ENCODE data around the gene KCNQ2. TPM values are rescaled to one million over a fixed set of nuclear protein-coding genes. Genes with fewer than 3 reads are reported as not detected.

Gene KCNQ2
- total and polyA plus RNA-seq, 10 of the 15 experiments (the other 5 are each of a cell fraction or from before 2014, with no cell fraction given): 0.06 to 0.49 (median 0.26) TPM; not detected in 7

DNA sequence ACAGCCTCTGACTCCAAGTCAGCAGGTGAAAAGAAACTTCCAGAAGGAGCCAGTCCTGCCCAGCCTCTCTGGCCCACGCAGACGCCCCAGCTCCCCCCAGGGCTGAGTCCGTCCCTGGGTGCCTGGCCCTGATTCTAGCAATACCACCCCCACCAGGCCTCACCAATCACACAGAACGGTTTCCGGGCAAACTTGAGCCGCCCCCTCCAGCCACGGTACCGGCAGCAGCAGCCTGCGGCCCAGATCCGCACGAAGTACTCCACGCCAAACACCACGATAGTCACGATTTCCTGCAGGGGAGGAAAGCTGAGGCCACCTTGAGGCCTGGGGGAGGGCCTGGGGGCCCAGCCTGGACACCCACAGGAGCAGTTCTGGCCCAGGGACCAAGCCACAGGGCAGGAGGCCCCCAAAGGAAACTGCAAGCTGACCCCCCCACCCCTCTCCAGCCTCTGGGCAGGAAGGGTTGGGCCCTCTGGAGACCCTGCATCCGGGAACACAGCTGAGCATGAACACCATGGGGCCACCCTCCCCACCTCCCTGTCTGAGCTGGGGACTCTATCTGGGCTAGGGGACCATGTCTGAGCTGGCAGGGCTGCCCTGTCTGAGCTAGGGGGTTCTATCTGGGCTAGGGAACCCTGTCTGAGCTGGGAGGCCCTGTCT, 27.2 kb downstream of the KCNQ2 start:
- H2AFZ ChIP-seq (ENCODE audit: control insufficient read depth, low read depth, low read length): no peak overlapping the region
- 31% methylated on average over 15 of the region's 15 CpGs for WGBS (ENCODE audit: insufficient coverage, insufficient replicate concordance, low lambda C conversion rate, missing lambda C conversion rate)
- ChIA-PET CTCF (no interaction called here), POLR2A (no interaction called here), RAD21 (ENCODE audit: unreplicated experiment) (no interaction called here), SMC1A (ENCODE audit: uncharacterized antibody, unreplicated experiment) (interaction anchor here (0.6 kb wide), 1 partner anchor 61 kb away, joined by 3 read pairs; no protein-coding TSS in a partner anchor)
- in situ Hi-C loops (cut with MboI): no loop called here
- H4K20me1 ChIP-seq (ENCODE audit: control insufficient read depth, insufficient read depth): no peaks in the 10 kb centered on the region
- no peak for DNase-seq (ENCODE audit: low read depth, low spot score)
- H3K9me3 ChIP-seq (replicated peaks; ENCODE audit: control insufficient read depth, insufficient read depth, low read length): no peaks in the 10 kb centered on the region; the same call in 2 of the 3 replicates
- TF ChIP-seq ATF3 (IDR thresholded peaks at IDR 0.05; ENCODE audit: borderline replicate concordance, extremely low read depth, low read depth, low read length) (no peak), NR2C1 (IDR thresholded peaks at IDR 0.05) (no peak), PBX3 (IDR thresholded peaks at IDR 0.05; ENCODE audit: insufficient replicate concordance, low read depth, low read length) (no peak), RBBP5 (conservative IDR thresholded peaks at IDR 0.05) (no peak), RUNX3 (IDR thresholded peaks at IDR 0.05; ENCODE audit: low read length) (no peak), NKRF (conservative IDR thresholded peaks at IDR 0.05) (no peak), NFXL1 (IDR thresholded peaks at IDR 0.05; ENCODE audit: borderline replicate concordance) (no peak), NFYA (IDR thresholded peaks at IDR 0.05; ENCODE audit: borderline replicate concordance, low read depth, low read length) (no peak), CHD4 (IDR thresholded peaks at IDR 0.05) (no peak), EZH2 (IDR thresholded peaks at IDR 0.05; ENCODE audit: borderline replicate concordance, control insufficient read depth, low read depth, low read length) (no peak), STAT1 (conservative IDR thresholded peaks at IDR 0.05) (no peak)
- no peaks in the 10 kb centered on the region for H3K79me2 ChIP-seq (ENCODE audit: control insufficient read depth, insufficient read depth, low read length)
- peaks cover 16% of the 10 kb centered on the region for H3K4me1 ChIP-seq (ENCODE audit: control insufficient read depth, insufficient read depth, low read length)
- H3K9ac ChIP-seq (ENCODE audit: control insufficient read depth, insufficient read depth, low read length): no peak overlapping the region
- no peak overlapping the region for H3K4me3 ChIP-seq
- BruUV-seq (replicated peaks): no TSS peak
- no peak overlapping the region for H3K27ac ChIP-seq (ENCODE audit: control insufficient read depth, insufficient read depth)
- no peaks in the 10 kb centered on the region for H3K27me3 ChIP-seq (replicated peaks in 1 of 2; ENCODE audit: control insufficient read depth in 2 of 2, insufficient read depth in 2 of 2, low read length in 1 of 2)
- no peak for FAIRE-seq
- ATAC-seq: no peak
- intact Hi-C loops (cut with micrococcal nuclease; ENCODE audit: unreplicated experiment): no loop called here
- H3K4me2 ChIP-seq (ENCODE audit: control insufficient read depth, insufficient read depth): no peak overlapping the region
- no peaks in the 10 kb centered on the region for H3K36me3 ChIP-seq (ENCODE audit: control insufficient read depth in 2 of 2, insufficient read depth in 2 of 2, low read length in 1 of 2)
